Thyroid gland (tissue), 4 donors: ENCODE results near the gene MTG2. TPM values are rescaled to one million over a fixed set of nuclear protein-coding genes. Genes with fewer than 3 reads are reported as not detected.

Experiments
- DNase-seq, 2 donors: peaks; one replicate each; pipeline ENCODE4 v3.0.0-alpha.2; 2019
- H3K27ac ChIP-seq, 3 donors: fragments of 200-600 bp; sonication (generic); 1 replicate in 2 of 3; 2 replicates in 1 of 3; pipeline ENCODE4 v1.5.1; 2016 to 2019; ENCODE audit warnings: mild to moderate bottlenecking in 1 of 3, moderate library complexity in 1 of 3
- H3K27me3 ChIP-seq: fragments of 200-600 bp; sonication (generic); one replicate; pipeline ENCODE4 v1.5.1; 2019
- H3K36me3 ChIP-seq, 2 donors: fragments of 200-600 bp; sonication (generic); one replicate each; pipeline ENCODE4 v1.5.1; 2016 to 2019
- H3K4me1 ChIP-seq, 2 donors: fragments of 200-600 bp; sonication (generic); one replicate each; pipeline ENCODE4 v1.5.1; 2017 to 2019
- H3K4me3 ChIP-seq, 3 donors: fragments of 200-600 bp; sonication (generic); replicated peaks in 1 of 3; 1 replicate in 2 of 3; 2 replicates in 1 of 3; pipeline ENCODE4 v1.5.1; 2016; ENCODE audit warnings: mild to moderate bottlenecking in 1 of 3
- H3K9me3 ChIP-seq: fragments of 200-600 bp; sonication (generic); one replicate; pipeline ENCODE4 v1.5.1; 2017
- CTCF ChIP-seq, 6 experiments: fragments of 200-600 bp in 3 of 6; fragments of 450-650 bp in 3 of 6; sonication (generic) in 3 of 6; IDR thresholded peaks; one replicate each; pipeline ENCODE4 v1.5.1; 2016 to 2019; ENCODE audit warnings: antibody characterized with exemption in 6 of 6, mild to moderate bottlenecking in 2 of 6, inconsistent platforms in 1 of 6, moderate library complexity in 1 of 6
- POLR2A ChIP-seq, 2 donors: fragments of 450-650 bp; IDR thresholded peaks; one replicate each; pipeline ENCODE4 v1.6.1; 2017; ENCODE audit warnings: antibody characterized with exemption in 2 of 2, mild to moderate bottlenecking in 2 of 2, moderate library complexity in 1 of 2
- WGBS, 2 donors: methylation state at CpG; one replicate each; pipeline ENCODE4 v1.1.5; 2017; 5-methylcytosine and 5-hydroxymethylcytosine counted together
- intact Hi-C: fragments of 100-400 bp; cut with DNase I; formaldehyde crosslinking; loops from one replicate; pipeline ENCODE4 v1.15.1; 2023
- total RNA-seq, 4 donors: library from RNA; depleted of rRNA; stranded (reverse); fragments of >200 nt; gene quantifications; one replicate each; pipeline ENCODE4 v1.2.3, GENCODE V29; 2016

MTG2 gene
- total RNA-seq, 4 donors from 2014 or later, result 21.6 to 38.2 (median 33.4) TPM

GRCh38 chr20:62227591-62227976 lies 44.8 kb downstream of the MTG2 start:
- intact Hi-C loops, result no loop called here
- H3K27me3 ChIP-seq, result no peaks in the 10 kb centered on the region
- H3K27ac ChIP-seq, result no peak overlapping the region
- H3K4me3 ChIP-seq, result no peak overlapping the region
- no peak for TF ChIP-seq POLR2A (IDR thresholded peaks at IDR 0.05)
- no peak for TF ChIP-seq CTCF (IDR thresholded peaks at IDR 0.05)
- no peaks in the 10 kb centered on the region for H3K36me3 ChIP-seq
- no peaks in the 10 kb centered on the region for H3K9me3 ChIP-seq
- H3K4me1 ChIP-seq, result no peaks in the 10 kb centered on the region
- DNase-seq, result no peak
- 57 to 68% methylated on average over 5 to 8 of the region's 10 CpGs for WGBS, 2 donors

DNA sequence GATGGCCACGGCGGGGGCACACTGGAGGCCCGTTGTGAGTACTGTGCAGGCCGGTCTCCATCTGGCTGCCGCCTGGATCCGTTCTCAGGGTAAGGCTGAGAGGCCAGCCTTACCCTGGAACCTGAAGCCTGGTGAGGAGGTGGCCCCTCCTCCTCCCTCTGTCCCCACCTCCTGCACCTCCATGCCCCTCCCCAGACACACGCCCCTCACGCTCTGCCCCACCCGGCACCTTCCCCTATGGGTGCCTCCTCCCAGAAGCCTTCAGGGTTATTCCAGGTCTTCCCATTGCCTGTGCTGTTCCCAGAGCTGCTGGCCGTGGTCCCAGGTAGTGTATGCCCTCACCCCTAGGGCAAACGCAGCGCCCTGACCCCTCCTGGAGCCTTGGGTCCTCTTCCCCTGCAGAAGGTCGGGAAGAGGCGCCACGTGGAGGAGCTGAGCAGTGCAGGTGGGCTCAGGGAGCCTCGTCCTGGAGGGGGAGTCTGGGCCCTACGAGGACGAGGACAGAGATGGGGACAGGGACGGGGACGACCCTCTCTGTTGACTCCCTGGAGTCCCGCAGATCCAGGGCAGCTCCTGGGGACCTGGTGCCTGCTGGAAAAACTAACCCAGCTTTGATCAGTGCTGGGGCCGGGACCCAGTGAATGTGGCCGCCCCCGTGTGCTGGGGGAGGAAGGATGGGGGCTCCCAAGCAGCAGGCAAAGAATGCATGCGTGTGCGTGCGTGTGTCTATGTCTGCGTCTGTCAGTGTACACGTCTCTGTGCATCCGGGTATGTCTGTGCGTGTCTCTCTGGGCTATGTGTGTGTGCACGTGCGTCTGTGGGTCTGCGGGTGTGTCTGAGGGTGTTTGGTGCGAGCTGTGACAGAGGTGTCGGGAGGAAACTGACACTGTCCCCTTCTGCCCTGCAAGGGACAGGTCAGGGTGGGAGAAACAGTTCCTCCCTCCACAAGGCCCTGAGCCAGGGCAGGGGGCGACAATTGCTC lies 45.4 kb downstream of the MTG2 start:
- TF ChIP-seq CTCF (IDR thresholded peaks at IDR 0.05), result no peak
- TF ChIP-seq POLR2A (IDR thresholded peaks at IDR 0.05), result no peak
- Histone ChIP-seq H3K4me1 (no peaks in the 10 kb centered on the region), H3K27ac (no peak overlapping the region), H3K27me3 (no peaks in the 10 kb centered on the region), H3K4me3 (no peak overlapping the region), H3K9me3 (no peaks in the 10 kb centered on the region), H3K36me3 (no peaks in the 10 kb centered on the region)
- no peak for DNase-seq
- 47 to 53% methylated on average over 27 to 28 of the region's 37 CpGs for WGBS, 2 donors
- intact Hi-C loops, result no loop called here

GRCh38 chr20:62228982-62229545 lies 46.2 kb downstream of the MTG2 start:
- no peak overlapping the region for H3K27ac ChIP-seq
- no peaks in the 10 kb centered on the region for H3K4me1 ChIP-seq
- H3K4me3 ChIP-seq, result no peak overlapping the region
- 81 to 83% methylated on average over 7 of the region's 7 CpGs for WGBS, 2 donors
- H3K9me3 ChIP-seq, result no peaks in the 10 kb centered on the region
- intact Hi-C loops, result no loop called here
- DNase-seq, result no peak
- H3K36me3 ChIP-seq, result no peaks in the 10 kb centered on the region
- no peak for TF ChIP-seq POLR2A (IDR thresholded peaks at IDR 0.05)
- no peak for TF ChIP-seq CTCF (IDR thresholded peaks at IDR 0.05)
- H3K27me3 ChIP-seq, result no peaks in the 10 kb centered on the region

DNA sequence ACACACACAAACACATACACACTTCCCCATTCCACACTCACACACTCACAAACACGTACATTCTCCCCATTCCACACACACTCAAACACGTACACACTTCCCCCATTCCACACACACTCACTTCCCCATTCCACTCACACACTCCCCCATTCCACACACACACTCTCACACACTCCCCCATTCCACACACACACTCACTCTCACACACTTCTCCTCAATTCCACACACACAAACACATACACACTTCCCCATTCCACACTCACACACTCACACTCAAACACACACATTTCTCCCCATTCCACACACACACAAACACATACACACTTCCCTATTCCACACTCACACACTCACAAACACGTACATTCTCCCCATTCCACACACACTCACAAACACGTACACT lies 46.8 kb downstream of the MTG2 start:
- Histone ChIP-seq H3K9me3 (no peaks in the 10 kb centered on the region), H3K27ac (no peak overlapping the region), H3K27me3 (no peaks in the 10 kb centered on the region), H3K36me3 (no peaks in the 10 kb centered on the region), H3K4me1 (no peaks in the 10 kb centered on the region), H3K4me3 (no peak overlapping the region)
- no peak for DNase-seq
- 60 to 68% methylated on average over 4 of the region's 4 CpGs for WGBS, 2 donors
- intact Hi-C loops, result no loop called here
- TF ChIP-seq POLR2A (IDR thresholded peaks at IDR 0.05) (no peak), CTCF (IDR thresholded peaks at IDR 0.05) (no peak)

DNA sequence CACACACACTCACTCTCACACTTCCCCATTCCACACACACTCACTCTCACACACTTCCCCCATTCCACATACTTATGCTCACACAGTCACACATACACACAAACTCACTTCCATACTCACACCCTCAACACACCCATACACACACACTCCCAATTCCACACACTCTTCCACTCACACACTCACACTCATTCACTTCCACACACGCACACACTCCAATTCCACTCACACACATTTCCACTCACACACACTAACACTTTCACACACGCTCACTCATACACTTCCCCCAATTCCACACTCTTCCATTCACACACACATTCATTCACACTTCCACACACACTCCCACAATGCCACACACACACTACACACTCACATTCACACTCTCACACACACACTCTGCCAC lies 47.4 kb downstream of the MTG2 start:
- H3K27me3 ChIP-seq, result no peaks in the 10 kb centered on the region
- TF ChIP-seq CTCF (IDR thresholded peaks at IDR 0.05), result no peak
- no peak for TF ChIP-seq POLR2A (IDR thresholded peaks at IDR 0.05)
- intact Hi-C loops, result no loop called here

More for the DNA sequence above, 47.4 kb downstream of the MTG2 start:
- Histone ChIP-seq H3K9me3 (no peaks in the 10 kb centered on the region), H3K36me3 (no peaks in the 10 kb centered on the region), H3K4me3 (no peak overlapping the region), H3K4me1 (no peaks in the 10 kb centered on the region), H3K27ac (no peak overlapping the region)
- DNase-seq, result no peak
- WGBS, 2 donors, result 94 to 95% methylated on average over 2 of the region's 2 CpGs
